ENCODE measurements around the gene GDA. TPM values are rescaled to one million over a fixed set of nuclear protein-coding genes. Genes with fewer than 3 reads are reported as not detected.

GDA gene
- total RNA-seq, 1 experiment from 2014 or later, result 3.6 TPM

- H4K5ac ChIP-seq (ENCODE audit: insufficient read length, low read depth, low read length), result no peak overlapping the region
- H3K9me3 ChIP-seq (ENCODE audit: control insufficient read depth, low read depth, low read length), result no peaks in the 10 kb centered on the region
- H2BK120ac ChIP-seq (ENCODE audit: low read depth, low read length, poor library complexity, severe bottlenecking), result no peak overlapping the region
- H3K4me1 ChIP-seq (ENCODE audit: insufficient read depth, low read length), result no peaks in the 10 kb centered on the region
- no peak overlapping the region for H3K4me2 ChIP-seq (ENCODE audit: insufficient read depth, insufficient read length, low read length)
- no CpG with 5 or more reads among the region's 2 CpGs for WGBS (ENCODE audit: extremely low coverage, insufficient read length, low lambda C conversion rate)
- no peak overlapping the region for H3K23ac ChIP-seq (ENCODE audit: insufficient read length, low read depth, low read length)
- no peaks in the 10 kb centered on the region for H3K4me1 Mint-ChIP-seq
- no peak overlapping the region for H4K91ac ChIP-seq (ENCODE audit: insufficient read length, low read depth, low read length)
- no peak overlapping the region for H2AFZ ChIP-seq (ENCODE audit: low read length)
- H2BK12ac ChIP-seq (ENCODE audit: insufficient read length, low read depth, low read length), result no peak overlapping the region
- H3K27ac ChIP-seq (ENCODE audit: insufficient read length, low read depth, low read length), result no peak overlapping the region
- no peak overlapping the region for H2AK5ac ChIP-seq (ENCODE audit: insufficient read length, low read length)
- H2BK15ac ChIP-seq (ENCODE audit: low read depth, low read length), result no peak overlapping the region
- H2BK20ac ChIP-seq (ENCODE audit: low read depth, low read length, poor library complexity, severe bottlenecking), result no peak overlapping the region
- no peaks in the 10 kb centered on the region for H3K23me2 ChIP-seq (ENCODE audit: insufficient read length, low read depth, low read length, poor library complexity, severe bottlenecking)
- no peak for TF ChIP-seq CTCF (conservative IDR thresholded peaks at IDR 0.05)
- H3T11ph ChIP-seq (ENCODE audit: low read length), result no peak overlapping the region
- no peaks in the 10 kb centered on the region for H3K9me3 Mint-ChIP-seq
- H3K79me1 ChIP-seq (ENCODE audit: insufficient read depth, low read depth, low read length, poor library complexity, severe bottlenecking), result no peaks in the 10 kb centered on the region
- no peak overlapping the region for H3K9ac ChIP-seq (ENCODE audit: extremely low read depth, insufficient read length, low read length)
- no peak overlapping the region for H2BK5ac ChIP-seq (ENCODE audit: insufficient read length, low read length)
- no peak overlapping the region for H3K56ac ChIP-seq (ENCODE audit: insufficient read length, low read depth, low read length)
- H3K18ac ChIP-seq (ENCODE audit: insufficient read length, low read depth, low read length), result no peak overlapping the region
- H3K79me2 ChIP-seq (ENCODE audit: insufficient read depth, low read length), result no peaks in the 10 kb centered on the region; the same call in 1 of the 2 replicates
- H3K27me3 Mint-ChIP-seq (ENCODE audit: low read depth), result no peaks in the 10 kb centered on the region; the same call in 1 of the 2 replicates
- no peak for DNase-seq
- H3K4me3 Mint-ChIP-seq, result no peak overlapping the region
- no peaks in the 10 kb centered on the region for H3K36me3 Mint-ChIP-seq (ENCODE audit: insufficient read depth in 1 of 3, low read depth in 3 of 3)
- H3K4ac ChIP-seq (ENCODE audit: low read depth, low read length), result no peak overlapping the region
- H3K14ac ChIP-seq (ENCODE audit: insufficient read depth, low read length), result no peak overlapping the region
- no peak overlapping the region for H3K27ac Mint-ChIP-seq
- no peak overlapping the region for H4K8ac ChIP-seq (replicated peaks; ENCODE audit: insufficient read length, low read depth, low read length)
- H4K20me1 ChIP-seq (ENCODE audit: control insufficient read depth, insufficient read depth, insufficient read length), result no peaks in the 10 kb centered on the region
- no peaks in the 10 kb centered on the region for H3K27me3 ChIP-seq (ENCODE audit: insufficient read depth, low read length)
These were observed 20.7 kb upstream of the GDA start for GRCh38 chr9:72128526-72128925.

Data from H9 (cell line).